HCT116 (cell line): ENCODE results near the gene FRMD4B. TPM values are rescaled to one million over a fixed set of nuclear protein-coding genes. Genes with fewer than 3 reads are reported as not detected.

Experiments used
- ATAC-seq: fragments of 200-7000 bp; cut with Tn5 transposase; 2 replicates; pipeline ENCODE4 v1.9.1; 2020; ENCODE audit warnings: mild to moderate bottlenecking, moderate library complexity
- BruUV-seq: library from RNA; stranded (reverse); fragments of 400-500 nt; replicated peaks from 2 replicates; lab custom pipeline; 2021; lab: Mats Ljungman, UMichigan
- CTCF ChIA-PET: fragments of 300-600 bp; sonication (Branson Sonifier 250); formaldehyde crosslinking; loops from one replicate; lab custom pipeline; 2021; ENCODE audit warnings: antibody characterized with exemption; lab: Charles Lee
- POLR2A ChIA-PET: fragments of 300-600, 350-600 bp; sonication (Branson Sonifier 250); formaldehyde crosslinking; loops from one replicate; lab custom pipeline; 2021; ENCODE audit warnings: antibody characterized with exemption; lab: Charles Lee
- RAD21 ChIA-PET, 2 experiments: fragments of 300-600 bp; sonication (Branson Sonifier 250); formaldehyde crosslinking; loops; one replicate each; lab custom pipeline; 2023; ENCODE audit warnings: low total read pairs in 2 of 2; ENCODE audit not compliant: uncharacterized antibody in 2 of 2, unreplicated experiment in 2 of 2, low non-redundant PET in 1 of 2; lab: Charles Lee
- DNase-seq: peaks from one replicate; pipeline ENCODE4 v3.0.0-alpha.2; 2010; ENCODE audit warnings: low read depth, low spot score
- H2AFZ ChIP-seq: fragments of 200-600 bp; shearing (Covaris generic), sonication (generic); 2 replicates; pipeline ENCODE4 v1.6.1; 2017; ENCODE audit warnings: low read depth, mixed run types, mixed read lengths, antibody characterized with exemption, low read length; ENCODE audit not compliant: poor library complexity, severe bottlenecking
- H3K27ac ChIP-seq: 2 replicates; pipeline ENCODE4 v1.5.1; 2012; ENCODE audit warnings: low read depth, low read length
- H3K27me3 ChIP-seq: fragments of 200-600 bp; sonication (generic); 2 replicates; pipeline ENCODE4 v1.6.1; 2016; ENCODE audit warnings: mixed run types, low read length, mixed read lengths; ENCODE audit not compliant: insufficient read depth
- H3K36me3 ChIP-seq, 2 experiments: fragments of 200-500 bp in 1 of 2; fragments of 200-600 bp in 1 of 2; sonication (Bioruptor generic) in 1 of 2; sonication (generic) in 1 of 2; 2 replicates each; pipeline versions ENCODE4 v1.5.1 to v1.6.1; 2014 to 2016; ENCODE audit warnings: low read length in 2 of 2, inconsistent platforms in 1 of 2, mixed read lengths in 1 of 2, mixed run types in 1 of 2; ENCODE audit not compliant: insufficient read depth in 2 of 2, control insufficient read depth in 1 of 2
- H3K4me1 ChIP-seq, 2 experiments: fragments of 200-600 bp in 1 of 2; sonication (generic) in 1 of 2; 2 replicates each; pipeline versions ENCODE4 v1.5.1 to v1.6.1; 2012 to 2017; ENCODE audit warnings: low read length in 2 of 2, inconsistent platforms in 1 of 2, mild to moderate bottlenecking in 1 of 2, mixed read lengths in 1 of 2, mixed run types in 1 of 2, moderate library complexity in 1 of 2; ENCODE audit not compliant: insufficient read depth in 2 of 2, control insufficient read depth in 1 of 2
- H3K4me2 ChIP-seq: fragments of 200-600 bp; sonication (generic); 2 replicates; pipeline ENCODE4 v1.6.1; 2017; ENCODE audit warnings: mixed run types, low read length, mixed read lengths
- H3K4me3 ChIP-seq, 2 experiments: fragments of 200-600 bp in 1 of 2; sonication (generic) in 1 of 2; replicated peaks in 1 of 2; 2 replicates each; pipeline ENCODE4 v1.5.1; 2011 to 2016; ENCODE audit warnings: low read length in 2 of 2, control low read depth in 1 of 2, low read depth in 1 of 2, mild to moderate bottlenecking in 1 of 2, mixed read lengths in 1 of 2, mixed run types in 1 of 2
- H3K79me2 ChIP-seq: fragments of 200-600 bp; sonication (generic); 2 replicates; pipeline ENCODE4 v1.6.1; 2017; ENCODE audit warnings: mild to moderate bottlenecking, mixed run types, low read length, moderate library complexity, mixed read lengths; ENCODE audit not compliant: insufficient read depth
- H3K9ac ChIP-seq: fragments of 200-600 bp; sonication (generic); 2 replicates; pipeline ENCODE4 v1.6.1; 2016; ENCODE audit warnings: low read length, mixed read lengths
- H3K9me2 ChIP-seq: fragments of 200-600 bp; sonication (generic), shearing (Covaris generic); 2 replicates; pipeline ENCODE4 v1.6.1; 2017; ENCODE audit warnings: mixed run types, mild to moderate bottlenecking, moderate library complexity; ENCODE audit not compliant: insufficient read depth
- H3K9me3 ChIP-seq, 2 experiments: fragments of 200-500 bp in 1 of 2; fragments of 200-600 bp in 1 of 2; sonication (Bioruptor generic) in 1 of 2; sonication (generic) in 1 of 2; 2 replicates each; pipeline ENCODE4 v1.6.1; 2014 to 2017; ENCODE audit warnings: low read length in 2 of 2, mixed read lengths in 2 of 2, inconsistent platforms in 1 of 2, low read depth in 1 of 2, mild to moderate bottlenecking in 1 of 2, mixed run types in 1 of 2, moderate library complexity in 1 of 2; ENCODE audit not compliant: control insufficient read depth in 1 of 2, insufficient read depth in 1 of 2
- H4K20me1 ChIP-seq: fragments of 200-600 bp; sonication (generic), shearing (Covaris generic); 2 replicates; pipeline ENCODE4 v1.6.1; 2017; ENCODE audit warnings: mixed run types, mild to moderate bottlenecking, moderate library complexity; ENCODE audit not compliant: insufficient read depth
- CBX3 ChIP-seq: IDR thresholded peaks from 2 replicates; pipeline ENCODE4 v1.6.1; 2012; ENCODE audit warnings: low read depth
- CEBPB ChIP-seq: IDR thresholded peaks from 2 replicates; pipeline ENCODE4 v1.6.1; 2012; ENCODE audit warnings: low read depth
- EGR1 ChIP-seq: IDR thresholded peaks from 2 replicates; pipeline ENCODE4 v1.6.1; 2012; ENCODE audit warnings: low read depth
- ELF1 ChIP-seq: IDR thresholded peaks from 2 replicates; pipeline ENCODE4 v1.6.1; 2012; ENCODE audit warnings: low read depth, borderline replicate concordance
- EZH2 ChIP-seq: fragments of 200-600 bp; sonication (generic); IDR thresholded peaks from 2 replicates; pipeline ENCODE4 v1.6.1; 2017; ENCODE audit warnings: antibody characterized with exemption, mixed run types
- EZH2phosphoT487 ChIP-seq: fragments of 200-600 bp; IDR thresholded peaks from 2 replicates; pipeline ENCODE4 v1.6.1; 2018; ENCODE audit warnings: antibody characterized with exemption, borderline replicate concordance
- JUND ChIP-seq: IDR thresholded peaks from 2 replicates; pipeline ENCODE4 v1.6.1; 2012
- POLR2A ChIP-seq: IDR thresholded peaks from 2 replicates; pipeline ENCODE4 v1.7.0; 2011; ENCODE audit warnings: borderline replicate concordance; ENCODE audit not compliant: insufficient read depth, insufficient read length; ENCODE audit errors: extremely low read depth
- RAD21 ChIP-seq: IDR thresholded peaks from 2 replicates; pipeline ENCODE4 v1.6.1; 2012; ENCODE audit warnings: low read depth, mild to moderate bottlenecking
- SIN3A ChIP-seq: IDR thresholded peaks from 2 replicates; pipeline ENCODE4 v1.6.1; 2012; ENCODE audit warnings: low read depth
- SP1 ChIP-seq: IDR thresholded peaks from 2 replicates; pipeline ENCODE4 v1.6.1; 2012; ENCODE audit warnings: low read depth
- SRF ChIP-seq: IDR thresholded peaks from 2 replicates; pipeline ENCODE4 v1.6.1; 2012; ENCODE audit warnings: low read depth
- TCF7L2 ChIP-seq: IDR thresholded peaks from 2 replicates; pipeline ENCODE4 v1.7.0; 2011; ENCODE audit warnings: borderline replicate concordance, inconsistent platforms; ENCODE audit not compliant: insufficient read depth, insufficient read length; ENCODE audit errors: extremely low read depth
- YY1 ChIP-seq: IDR thresholded peaks from 2 replicates; pipeline ENCODE4 v1.6.1; 2011; ENCODE audit warnings: low read length, low read depth, moderate library complexity, mild to moderate bottlenecking; ENCODE audit not compliant: insufficient replicate concordance; ENCODE audit errors: extremely low read depth
- ZFX ChIP-seq: fragments of 450-650 bp; IDR thresholded peaks from 2 replicates; pipeline ENCODE4 v1.6.1; 2017
- intact Hi-C: fragments of 100-400 bp; cut with micrococcal nuclease; formaldehyde crosslinking; loops from 2 replicates; pipeline ENCODE4 v1.10.0; 2022
- total RNA-seq: library from RNA; stranded (reverse); gene quantifications from one replicate; pipeline ENCODE4 v1.2.1, GENCODE V29; 2021; ENCODE audit not compliant: unreplicated experiment
- TF ChIP-seq, protein P1 (sequence below): IDR thresholded peaks from 2 replicates; pipeline ENCODE4 v1.6.1; 2012; ENCODE audit warnings: low read depth
- TF ChIP-seq, protein P2 (sequence below), 3 experiments: fragments of 200-600 bp in 1 of 3; sonication (generic) in 1 of 3; IDR thresholded peaks in 2 of 3; conservative IDR thresholded peaks in 1 of 3; 2 replicates each; pipeline ENCODE4 v1.5.1; 2012 to 2017; ENCODE audit warnings: low read depth in 2 of 3, low read length in 2 of 3, antibody characterized with exemption in 1 of 3, borderline replicate concordance in 1 of 3, control low read depth in 1 of 3, mild to moderate bottlenecking in 1 of 3, mixed read lengths in 1 of 3, mixed run types in 1 of 3, moderate library complexity in 1 of 3; ENCODE audit not compliant: insufficient read depth in 1 of 3
- TF ChIP-seq, protein P3 (sequence below): IDR thresholded peaks from 2 replicates; pipeline ENCODE4 v1.6.1; 2012

FRMD4B gene
- total RNA-seq, 1 experiment from 2014 or later = 2.0 TPM

DNA sequence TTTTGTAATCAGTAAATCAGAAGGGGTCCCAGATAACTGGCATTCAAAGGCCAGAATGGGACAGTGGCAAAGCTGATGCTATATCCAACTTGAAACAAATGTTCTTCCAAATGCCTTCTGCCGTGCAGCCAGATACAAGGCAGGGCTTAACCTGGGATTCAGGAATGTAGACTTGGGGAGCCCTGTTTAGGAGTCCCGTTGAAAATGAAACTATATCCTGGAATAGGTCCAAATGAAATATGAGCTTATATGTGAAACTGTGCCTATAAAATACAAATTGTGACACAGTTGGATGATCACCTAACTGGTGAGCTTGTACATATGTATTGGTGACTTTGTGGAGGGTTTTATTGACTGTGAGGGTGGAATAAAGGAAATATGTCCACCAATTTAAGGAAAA lies 28.7 kb downstream of the FRMD4B start:
- BruUV-seq = no TSS peak
- H3K27ac ChIP-seq = no peak overlapping the region
- ChIA-PET RAD21 (no interaction called here), CTCF (no interaction called here), POLR2A (no interaction called here)
- H2AFZ ChIP-seq = no peak overlapping the region
- no peaks in the 10 kb centered on the region for H3K4me1 ChIP-seq
- ATAC-seq = no peak
- no peak overlapping the region for H3K4me3 ChIP-seq
- no peaks in the 10 kb centered on the region for H3K9me2 ChIP-seq
- no peak overlapping the region for H3K4me2 ChIP-seq
- no peak for TF ChIP-seq ELF1
- TF ChIP-seq EZH2phosphoT487 = no peak
- TF ChIP-seq POLR2A = no peak
- TF ChIP-seq, protein P1, sequence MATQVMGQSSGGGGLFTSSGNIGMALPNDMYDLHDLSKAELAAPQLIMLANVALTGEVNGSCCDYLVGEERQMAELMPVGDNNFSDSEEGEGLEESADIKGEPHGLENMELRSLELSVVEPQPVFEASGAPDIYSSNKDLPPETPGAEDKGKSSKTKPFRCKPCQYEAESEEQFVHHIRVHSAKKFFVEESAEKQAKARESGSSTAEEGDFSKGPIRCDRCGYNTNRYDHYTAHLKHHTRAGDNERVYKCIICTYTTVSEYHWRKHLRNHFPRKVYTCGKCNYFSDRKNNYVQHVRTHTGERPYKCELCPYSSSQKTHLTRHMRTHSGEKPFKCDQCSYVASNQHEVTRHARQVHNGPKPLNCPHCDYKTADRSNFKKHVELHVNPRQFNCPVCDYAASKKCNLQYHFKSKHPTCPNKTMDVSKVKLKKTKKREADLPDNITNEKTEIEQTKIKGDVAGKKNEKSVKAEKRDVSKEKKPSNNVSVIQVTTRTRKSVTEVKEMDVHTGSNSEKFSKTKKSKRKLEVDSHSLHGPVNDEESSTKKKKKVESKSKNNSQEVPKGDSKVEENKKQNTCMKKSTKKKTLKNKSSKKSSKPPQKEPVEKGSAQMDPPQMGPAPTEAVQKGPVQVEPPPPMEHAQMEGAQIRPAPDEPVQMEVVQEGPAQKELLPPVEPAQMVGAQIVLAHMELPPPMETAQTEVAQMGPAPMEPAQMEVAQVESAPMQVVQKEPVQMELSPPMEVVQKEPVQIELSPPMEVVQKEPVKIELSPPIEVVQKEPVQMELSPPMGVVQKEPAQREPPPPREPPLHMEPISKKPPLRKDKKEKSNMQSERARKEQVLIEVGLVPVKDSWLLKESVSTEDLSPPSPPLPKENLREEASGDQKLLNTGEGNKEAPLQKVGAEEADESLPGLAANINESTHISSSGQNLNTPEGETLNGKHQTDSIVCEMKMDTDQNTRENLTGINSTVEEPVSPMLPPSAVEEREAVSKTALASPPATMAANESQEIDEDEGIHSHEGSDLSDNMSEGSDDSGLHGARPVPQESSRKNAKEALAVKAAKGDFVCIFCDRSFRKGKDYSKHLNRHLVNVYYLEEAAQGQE = no peak
- TF ChIP-seq, protein P2, sequence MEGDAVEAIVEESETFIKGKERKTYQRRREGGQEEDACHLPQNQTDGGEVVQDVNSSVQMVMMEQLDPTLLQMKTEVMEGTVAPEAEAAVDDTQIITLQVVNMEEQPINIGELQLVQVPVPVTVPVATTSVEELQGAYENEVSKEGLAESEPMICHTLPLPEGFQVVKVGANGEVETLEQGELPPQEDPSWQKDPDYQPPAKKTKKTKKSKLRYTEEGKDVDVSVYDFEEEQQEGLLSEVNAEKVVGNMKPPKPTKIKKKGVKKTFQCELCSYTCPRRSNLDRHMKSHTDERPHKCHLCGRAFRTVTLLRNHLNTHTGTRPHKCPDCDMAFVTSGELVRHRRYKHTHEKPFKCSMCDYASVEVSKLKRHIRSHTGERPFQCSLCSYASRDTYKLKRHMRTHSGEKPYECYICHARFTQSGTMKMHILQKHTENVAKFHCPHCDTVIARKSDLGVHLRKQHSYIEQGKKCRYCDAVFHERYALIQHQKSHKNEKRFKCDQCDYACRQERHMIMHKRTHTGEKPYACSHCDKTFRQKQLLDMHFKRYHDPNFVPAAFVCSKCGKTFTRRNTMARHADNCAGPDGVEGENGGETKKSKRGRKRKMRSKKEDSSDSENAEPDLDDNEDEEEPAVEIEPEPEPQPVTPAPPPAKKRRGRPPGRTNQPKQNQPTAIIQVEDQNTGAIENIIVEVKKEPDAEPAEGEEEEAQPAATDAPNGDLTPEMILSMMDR (IDR thresholded peaks at IDR 0.05 in 2 of 3, conservative IDR thresholded peaks at IDR 0.05 in 1 of 3; ENCODE audit: borderline replicate concordance in 1 of 3, insufficient read depth in 1 of 3, low read depth in 2 of 3, low read length in 2 of 3) = no peak
- TF ChIP-seq ZFX = no peak
- no peak for TF ChIP-seq EZH2
- no peak for TF ChIP-seq CBX3
- TF ChIP-seq, protein P3, sequence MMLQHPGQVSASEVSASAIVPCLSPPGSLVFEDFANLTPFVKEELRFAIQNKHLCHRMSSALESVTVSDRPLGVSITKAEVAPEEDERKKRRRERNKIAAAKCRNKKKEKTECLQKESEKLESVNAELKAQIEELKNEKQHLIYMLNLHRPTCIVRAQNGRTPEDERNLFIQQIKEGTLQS = no peak
- no peak for TF ChIP-seq RAD21
- no peak for TF ChIP-seq TCF7L2
- no peak for TF ChIP-seq EGR1
- TF ChIP-seq CEBPB = no peak
- no peak for TF ChIP-seq SP1
- no peak for TF ChIP-seq JUND
- no peak for TF ChIP-seq SRF
- TF ChIP-seq YY1 = no peak
- TF ChIP-seq SIN3A = no peak
- intact Hi-C loops = no loop called here
- H3K9ac ChIP-seq = no peak overlapping the region
- H3K27me3 ChIP-seq = peaks cover 22% of the 10 kb centered on the region
- H4K20me1 ChIP-seq = no peaks in the 10 kb centered on the region
- no peaks in the 10 kb centered on the region for H3K36me3 ChIP-seq
- H3K79me2 ChIP-seq = no peaks in the 10 kb centered on the region
- DNase-seq = no peak
- H3K9me3 ChIP-seq = no peaks in the 10 kb centered on the region
